Activated T-cell treated with anti-CD3 and anti-CD28 coated beads, Interleukin-2, amount 50 U/mL, for 1 hour (primary cell): ENCODE measurements around the gene CDH2.

ENCODE experiments used
- DNase-seq: peaks from one replicate; pipeline ENCODE4 v3.0.0-alpha.2; 2020

CDH2 gene

GRCh38 chr18:28176948-28177827, at the start of gene CDH2:
CDH2 (minus strand) TSS chr18:28177130; CDS start chr18:28177022, 108 bp downstream.
- DNase-seq: no peak

- DNase-seq: no peak
Measured at GRCh38 chr18:28212060-28212459, 35.1 kb upstream of the CDH2 start.

- no peak for DNase-seq
Measured at GRCh38 chr18:28208712-28209265, 31.9 kb upstream of the CDH2 start.

- DNase-seq: no peak
Measured at GRCh38 chr18:28208268-28208667, 31.3 kb upstream of the CDH2 start.

- no peak for DNase-seq
Measured at GRCh38 chr18:28204154-28204553, 27.2 kb upstream of the CDH2 start.

- DNase-seq: no peak
Measured at GRCh38 chr18:28201056-28201455, 24.1 kb upstream of the CDH2 start.

GRCh38 chr18:28198620-28199019, 21.7 kb upstream of the CDH2 start:
- DNase-seq: no peak

GRCh38 chr18:28193177-28193778, 16.3 kb upstream of the CDH2 start:
- no peak for DNase-seq

- no peak for DNase-seq
Measured at GRCh38 chr18:28189400-28190239, 12.7 kb upstream of the CDH2 start.

GRCh38 chr18:28185121-28185520, 8.2 kb upstream of the CDH2 start:
- DNase-seq: no peak

- no peak for DNase-seq
Measured at GRCh38 chr18:28183418-28184078, 6.6 kb upstream of the CDH2 start.

GRCh38 chr18:28181616-28182015, 4.7 kb upstream of the CDH2 start:
- no peak for DNase-seq

- DNase-seq: no peak
Measured at GRCh38 chr18:28178720-28179119, 1.8 kb upstream of the CDH2 start.

GRCh38 chr18:28177828-28178635, 1.1 kb upstream of the CDH2 start:
- no peak for DNase-seq

- no peak for DNase-seq
Measured at GRCh38 chr18:28176698-28176947, 307 bp downstream of the CDH2 start.

GRCh38 chr18:28175930-28176697, 816 bp downstream of the CDH2 start:
- DNase-seq: no peak

GRCh38 chr18:28175150-28175929, 1.6 kb downstream of the CDH2 start:
- no peak for DNase-seq

- DNase-seq: no peak
Measured at GRCh38 chr18:28174181-28174905, 2.6 kb downstream of the CDH2 start.

- no peak for DNase-seq
Measured at GRCh38 chr18:28171837-28172236, 5.1 kb downstream of the CDH2 start.

- no peak for DNase-seq
Measured at GRCh38 chr18:28168725-28169124, 8.2 kb downstream of the CDH2 start.
